Measurements from ENCODE around the gene SH3BGR.

DNA sequence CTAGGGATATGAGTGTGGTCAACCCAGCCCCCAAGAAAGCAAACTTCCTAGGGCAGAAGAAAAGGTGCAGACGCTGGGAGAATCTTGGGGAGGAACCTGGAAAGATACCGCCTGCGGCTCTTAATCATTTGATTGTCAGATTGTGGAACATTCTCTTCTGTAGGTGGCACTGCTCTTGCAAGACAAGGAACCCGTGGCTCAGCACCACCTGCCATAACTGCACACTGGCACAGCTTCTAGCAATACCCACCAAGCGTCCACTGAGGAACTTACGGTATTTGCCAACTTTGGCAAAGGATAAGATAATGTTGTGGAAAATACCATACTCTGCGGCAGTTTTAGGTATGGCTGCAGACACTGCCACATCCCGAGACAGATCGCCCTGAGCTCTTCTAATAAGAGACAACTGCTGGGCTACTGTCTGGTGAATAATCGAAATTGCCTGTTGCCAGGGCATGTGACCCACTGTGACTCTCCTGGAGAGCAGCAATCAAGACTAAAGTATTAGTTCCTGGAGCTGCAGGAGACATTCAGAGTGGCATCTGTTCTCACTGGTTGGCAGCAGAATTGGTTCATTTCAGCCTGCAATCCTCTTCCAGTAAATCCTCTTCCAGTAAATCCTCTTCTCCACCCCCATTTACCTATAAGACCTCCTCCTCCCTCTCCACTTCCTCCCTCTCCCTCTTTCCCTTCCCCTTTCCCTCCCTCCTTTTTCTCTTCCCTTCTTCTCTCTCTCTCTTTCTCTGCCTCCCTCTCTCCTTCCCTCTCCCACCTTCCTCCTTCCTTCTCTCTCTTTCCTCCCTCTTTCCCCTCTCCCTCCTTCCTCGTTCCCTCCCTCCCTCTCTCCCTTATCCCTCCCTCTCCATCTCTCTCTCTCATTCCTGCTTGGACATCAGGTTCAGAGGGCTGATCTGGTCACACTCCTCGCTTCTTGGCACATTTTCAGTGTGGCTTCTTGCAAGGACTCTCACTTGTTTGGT lies 111.3 kb downstream of the SH3BGR start:
- no peak for TF ChIP-seq CTCF (IDR thresholded peaks at IDR 0.05)
- TF ChIP-seq POLR2A (IDR thresholded peaks at IDR 0.05), result no peak
- no peak for TF ChIP-seq POLR2AphosphoS5 (IDR thresholded peaks at IDR 0.05)

All from breast epithelium (tissue), 3 donors.